T47D (cell line): ENCODE measurements around the gene PDE4D.
"Not testable (repeated sequence)": the region's sequence is repeated elsewhere in the genome, so short reads cannot be mapped to it uniquely, and the experiment has no call there.

Source experiments
- DNase-seq, 2 experiments: peaks; one replicate each; pipeline versions ENCODE4 v3.0.0 to v3.0.0-alpha.2; 2011 to 2012; ENCODE audit warnings: low read depth in 1 of 2, low spot score in 1 of 2
- JUND ChIP-seq: IDR thresholded peaks from 2 replicates; pipeline ENCODE4 v1.6.1; 2012; ENCODE audit warnings: low read depth
- in situ Hi-C: cut with HindIII; loops from 2 replicates; pipeline ENCODE4 v1.10.0; 2016; ENCODE audit warnings: low sequenced_read_pairs, low pct_unique_long_range_greater_than_20kb

The PDE4D gene

DNA sequence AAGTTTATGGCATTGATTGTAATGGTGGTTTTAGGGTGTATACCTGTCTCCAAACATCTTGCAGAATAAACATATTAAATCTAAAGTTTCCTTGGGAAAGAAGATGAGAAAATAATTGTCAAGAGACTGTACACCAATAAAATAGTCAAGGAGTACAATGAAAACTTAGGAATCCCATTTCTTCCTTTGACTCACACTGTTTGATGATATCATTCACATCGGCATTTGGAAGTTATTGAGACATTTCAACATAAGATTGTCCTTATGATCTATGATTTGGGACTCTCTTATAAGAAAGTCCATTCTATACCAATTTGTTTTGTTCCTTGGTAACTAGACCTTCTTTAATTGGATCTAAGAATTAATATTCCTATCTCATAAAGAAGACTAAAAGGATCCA, 828.0 kb downstream of the PDE4D start:
- in situ Hi-C loops = no loop called here
- DNase-seq = no peak
- TF ChIP-seq JUND = no peak

DNA sequence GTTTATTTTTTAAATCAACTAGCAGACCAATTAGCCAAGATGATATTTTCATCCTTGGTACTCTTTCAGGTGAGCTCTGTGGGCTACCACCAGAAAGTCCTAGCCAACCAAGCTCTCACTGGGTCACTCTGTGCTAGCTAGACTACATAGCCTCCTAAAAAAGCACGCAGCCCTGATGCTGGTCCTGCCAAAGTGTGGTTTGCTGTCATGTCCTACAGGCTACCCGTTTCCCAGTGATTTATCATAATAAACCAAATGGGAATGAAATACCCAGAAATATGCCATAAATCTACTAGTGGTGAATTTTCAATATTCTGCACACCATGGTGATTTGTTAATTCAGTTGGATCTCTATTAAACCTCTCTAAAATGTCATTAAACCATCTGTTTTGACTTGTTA, 829.2 kb downstream of the PDE4D start:
- in situ Hi-C loops = no loop called here
- DNase-seq = no peak
- no peak for TF ChIP-seq JUND

- DNase-seq = no peak
- TF ChIP-seq JUND = no peak
- in situ Hi-C loops = no loop called here
These were observed 830.4 kb downstream of the PDE4D start for GRCh38 chr5:59062986-59063683.

DNA sequence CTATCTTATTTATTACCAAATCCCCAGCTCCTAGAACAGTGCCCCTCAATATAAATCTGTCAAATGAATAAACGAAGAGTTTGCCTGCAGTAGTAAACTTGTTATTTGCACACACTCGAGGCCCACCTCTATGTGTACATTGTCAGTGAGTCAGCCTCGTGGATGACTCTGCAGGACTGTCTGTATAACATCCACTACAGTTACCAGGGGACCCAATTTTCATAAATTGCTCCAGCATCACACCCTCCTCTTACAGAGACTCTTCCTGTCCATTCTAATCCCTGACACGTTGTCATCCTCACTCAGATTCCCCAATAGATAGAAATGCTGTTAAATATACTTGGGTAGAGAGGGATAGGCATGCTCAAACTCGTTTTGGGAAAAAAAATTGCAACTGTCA, 832.1 kb downstream of the PDE4D start:
- no peak for DNase-seq
- no peak for TF ChIP-seq JUND
- in situ Hi-C loops = no loop called here

DNA sequence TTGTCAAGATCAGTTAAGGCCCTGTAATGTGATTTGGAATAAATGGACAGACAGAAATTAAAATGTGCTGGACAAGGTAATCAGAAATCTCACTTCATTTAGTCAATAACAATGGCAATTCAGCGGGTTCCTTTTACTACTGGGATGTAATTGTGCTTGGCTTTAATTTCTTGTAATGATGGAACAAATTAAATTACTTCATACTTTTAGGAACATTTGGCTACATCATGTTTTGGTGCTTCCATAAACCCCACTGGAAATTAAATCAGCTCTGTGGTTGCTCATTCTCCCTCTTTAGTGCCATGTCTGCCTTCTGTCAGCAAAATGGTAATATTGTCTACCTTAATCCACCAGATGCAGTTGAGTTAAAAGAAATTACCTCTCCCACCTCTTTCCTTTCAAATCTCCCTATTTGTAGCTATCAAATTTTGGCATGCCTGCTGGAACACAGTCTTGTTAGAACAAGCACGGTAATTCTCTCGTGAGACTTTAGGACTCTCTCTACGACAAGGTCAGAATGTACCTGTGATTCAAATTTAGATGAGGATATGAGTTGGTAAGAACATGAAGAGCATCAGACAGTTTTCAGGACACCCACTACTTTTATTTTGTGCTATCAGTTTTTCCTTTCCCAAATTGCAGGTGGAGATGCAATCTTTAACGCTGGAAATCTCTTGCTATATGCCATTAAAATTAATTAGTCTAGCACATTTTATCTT, 834.4 kb downstream of the PDE4D start:
- TF ChIP-seq JUND = no peak
- no peak for DNase-seq
- in situ Hi-C loops = no loop called here

DNA sequence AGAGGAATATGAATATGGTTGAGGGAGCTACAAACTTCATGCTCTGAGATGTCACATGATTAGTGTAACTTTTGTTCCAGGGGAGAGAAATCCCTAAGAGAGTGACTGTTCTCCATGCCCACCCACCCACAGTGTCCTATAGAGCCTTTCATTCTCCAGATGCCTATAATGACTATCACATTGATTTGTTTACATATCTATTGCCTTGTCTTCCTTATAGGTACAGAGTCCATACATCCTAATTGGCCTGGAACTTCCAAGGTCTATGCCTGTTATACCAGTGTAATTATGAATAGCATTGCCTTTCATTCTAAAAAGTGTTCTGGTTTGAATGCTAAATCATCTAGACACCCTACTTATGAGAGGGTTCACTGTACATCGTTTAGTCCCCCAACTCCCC, 835.3 kb downstream of the PDE4D start:
- in situ Hi-C loops = no loop called here

DNA sequence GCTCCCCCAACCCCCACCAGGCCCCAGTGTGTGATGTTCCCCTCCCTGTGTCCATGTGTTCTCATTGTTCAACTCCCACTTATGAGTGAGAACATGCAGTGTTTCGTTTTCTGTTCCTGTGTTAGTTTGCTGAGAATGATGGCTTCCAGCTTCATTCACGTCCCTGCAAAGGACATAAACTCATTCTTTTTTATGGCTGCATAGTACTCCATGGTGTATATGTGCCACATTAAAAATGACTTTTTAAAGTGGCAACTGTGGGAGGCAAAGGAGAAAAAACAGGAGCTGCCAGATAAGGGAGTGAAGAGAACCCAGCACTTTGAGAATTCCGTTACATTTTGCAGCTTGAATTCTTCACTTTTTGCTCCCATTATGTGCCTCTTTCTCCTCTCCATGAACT, 836.9 kb downstream of the PDE4D start:
- DNase-seq, in situ Hi-C loops: not testable (repeated sequence)

More for the DNA sequence above, 835.3 kb downstream of the PDE4D start:
- DNase-seq = no peak
- TF ChIP-seq JUND = no peak

DNA sequence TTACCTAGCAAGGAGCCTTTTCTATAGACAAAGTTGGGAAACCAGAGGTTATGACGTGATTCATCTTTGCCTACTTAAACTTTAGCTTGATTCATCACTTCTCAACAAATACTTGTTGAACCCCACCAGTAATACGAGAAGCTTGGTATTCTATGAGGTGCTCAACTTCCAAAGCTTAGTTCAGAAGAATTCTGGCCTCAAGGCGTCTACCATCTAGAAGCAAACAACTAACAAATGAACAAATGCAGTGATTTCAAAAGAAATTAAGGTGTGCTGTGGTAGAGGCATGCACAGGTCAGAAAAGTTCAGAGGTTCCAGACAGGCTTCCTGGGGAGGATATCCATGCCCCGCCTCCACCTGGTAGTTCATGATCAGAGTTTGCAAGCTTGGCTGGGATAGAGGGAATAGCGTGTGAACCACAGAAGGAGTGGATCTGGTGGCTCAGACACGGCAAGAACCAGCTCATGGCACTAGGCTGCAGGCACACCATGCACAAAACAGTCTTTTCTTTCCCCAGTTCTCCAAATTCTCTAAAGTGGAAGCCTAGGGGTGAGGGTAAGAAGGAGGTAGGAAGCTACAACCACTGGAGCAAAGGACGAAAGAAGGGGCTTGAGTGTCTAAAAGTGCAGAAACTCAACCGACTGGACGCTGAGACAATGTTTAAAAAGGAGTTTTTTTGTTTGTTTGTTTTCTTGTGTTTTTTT, 837.6 kb downstream of the PDE4D start:
- no peak for DNase-seq
- in situ Hi-C loops = no loop called here
- no peak for TF ChIP-seq JUND

DNA sequence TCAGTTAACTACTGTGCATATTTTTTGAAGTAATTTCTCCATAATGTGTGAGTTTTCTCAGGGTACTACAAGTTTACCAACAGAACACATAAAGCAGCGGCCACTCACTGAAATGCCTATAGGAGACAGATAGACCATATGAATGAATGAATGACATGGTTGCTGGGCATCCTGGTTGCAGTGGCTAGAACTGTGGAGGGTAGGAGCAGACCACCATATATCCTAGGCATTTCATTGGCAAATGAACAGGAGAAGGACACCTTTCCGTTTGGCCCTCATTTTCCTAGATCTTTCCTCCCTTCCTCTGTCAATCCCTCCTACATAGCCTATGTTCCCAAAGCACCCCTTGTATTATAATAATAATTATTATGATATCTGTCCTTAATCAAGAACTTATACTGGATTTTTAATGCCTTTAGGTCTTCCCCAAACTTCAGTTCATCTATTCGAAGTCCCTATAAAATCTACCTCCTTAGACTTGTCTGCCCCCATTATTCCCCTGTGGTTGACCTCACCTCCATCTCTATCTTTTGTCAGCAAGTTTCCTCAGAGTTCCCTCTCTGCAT, 838.5 kb downstream of the PDE4D start:
- no peak for TF ChIP-seq JUND
- in situ Hi-C loops = no loop called here
- no peak for DNase-seq

- no peak for DNase-seq
- in situ Hi-C loops = no loop called here
- TF ChIP-seq JUND = no peak
These were observed 841.6 kb downstream of the PDE4D start for GRCh38 chr5:59051951-59052350.

GRCh38 chr5:59049095-59049494, 844.4 kb downstream of the PDE4D start:
- TF ChIP-seq JUND = peak; percentile 56; the same call in 1 of the 2 replicates

GRCh38 chr5:59042201-59043055, 851.1 kb downstream of the PDE4D start:
- in situ Hi-C loops = no loop called here
- DNase-seq = no peak
- TF ChIP-seq JUND = no peak

More at GRCh38 chr5:59049095-59049494, 844.4 kb downstream of the PDE4D start:
- peak in 1 of 2 experiments; percentile 30 for DNase-seq
- in situ Hi-C loops = no loop called here
